HG02970 (cell line): ENCODE results near the gene GPR146.
A peak's percentile ranks its signal among the peaks of the same experiment; 100 is the strongest.
"Not testable (repeated sequence)": the region's sequence is repeated elsewhere in the genome, so short reads cannot be mapped to it uniquely, and the experiment has no call there.

ENCODE experiments used
- ATAC-seq: cut with Tn5 transposase; IDR thresholded peaks from one replicate; pipeline ENCODE4 v1.9.1; 2021; ENCODE audit warnings: mild to moderate bottlenecking, moderate library complexity, moderate number of reproducible peaks; ENCODE audit not compliant: unreplicated experiment, low FRiP score

The GPR146 gene

DNA sequence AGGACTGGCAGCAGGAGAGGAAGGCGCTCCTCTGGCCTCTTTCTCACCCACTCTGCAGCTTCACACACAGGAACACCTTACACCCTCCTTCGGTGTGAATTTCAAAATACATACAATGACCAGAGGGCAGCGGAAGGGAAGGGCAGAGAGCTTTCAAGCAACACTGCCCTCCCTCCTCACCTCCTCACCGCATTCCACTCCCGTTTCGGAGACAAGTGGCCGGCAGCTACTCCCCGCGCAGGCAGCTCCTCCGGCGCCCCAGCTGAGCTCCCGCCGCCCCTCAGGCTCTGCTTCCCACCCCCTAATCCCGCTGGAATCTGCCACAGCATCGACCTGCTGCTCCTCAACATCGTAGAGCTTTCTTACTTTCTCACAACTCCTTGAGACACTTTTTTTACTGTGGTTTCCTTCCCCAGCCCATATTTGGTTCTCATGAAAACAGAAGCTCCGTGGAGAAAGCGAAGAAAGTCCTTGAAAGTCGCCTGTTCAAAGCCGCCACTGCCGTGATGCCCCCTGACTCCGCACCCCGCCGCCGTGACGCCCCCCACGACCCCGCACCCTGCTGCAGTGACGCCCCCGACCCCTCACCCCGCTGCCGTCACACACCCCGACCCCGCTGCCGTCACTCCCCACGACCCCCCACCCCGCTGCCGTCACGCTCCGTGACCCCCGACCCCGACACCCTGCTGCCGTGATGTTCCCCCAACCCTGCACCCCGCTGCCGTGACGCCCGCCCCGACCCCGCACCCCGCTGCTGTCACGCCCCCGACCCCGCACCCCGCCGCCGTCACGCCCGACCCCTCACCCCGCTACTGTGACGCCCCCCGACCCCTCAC is 29.0 kb downstream of the GPR146 start:
- ATAC-seq, result no peak

DNA sequence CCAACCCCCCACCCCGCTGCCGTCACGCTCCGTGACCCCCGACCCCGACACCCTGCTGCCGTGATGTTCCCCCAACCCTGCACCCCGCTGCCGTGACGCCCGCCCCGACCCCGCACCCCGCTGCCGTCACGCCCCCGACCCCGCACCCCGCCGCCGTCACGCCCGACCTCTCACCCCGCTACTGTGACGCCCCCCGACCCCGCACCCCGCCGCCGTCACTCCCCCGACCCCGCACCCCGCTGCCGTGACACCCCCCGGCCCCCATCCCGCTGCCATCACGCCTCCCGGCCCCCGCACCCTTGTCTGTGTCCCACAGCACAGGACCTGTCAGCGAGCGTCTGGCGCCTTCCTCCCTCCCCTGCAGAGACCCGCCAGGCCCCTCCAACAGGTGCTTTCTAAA is 29.7 kb downstream of the GPR146 start:
- not testable (repeated sequence) for ATAC-seq

DNA sequence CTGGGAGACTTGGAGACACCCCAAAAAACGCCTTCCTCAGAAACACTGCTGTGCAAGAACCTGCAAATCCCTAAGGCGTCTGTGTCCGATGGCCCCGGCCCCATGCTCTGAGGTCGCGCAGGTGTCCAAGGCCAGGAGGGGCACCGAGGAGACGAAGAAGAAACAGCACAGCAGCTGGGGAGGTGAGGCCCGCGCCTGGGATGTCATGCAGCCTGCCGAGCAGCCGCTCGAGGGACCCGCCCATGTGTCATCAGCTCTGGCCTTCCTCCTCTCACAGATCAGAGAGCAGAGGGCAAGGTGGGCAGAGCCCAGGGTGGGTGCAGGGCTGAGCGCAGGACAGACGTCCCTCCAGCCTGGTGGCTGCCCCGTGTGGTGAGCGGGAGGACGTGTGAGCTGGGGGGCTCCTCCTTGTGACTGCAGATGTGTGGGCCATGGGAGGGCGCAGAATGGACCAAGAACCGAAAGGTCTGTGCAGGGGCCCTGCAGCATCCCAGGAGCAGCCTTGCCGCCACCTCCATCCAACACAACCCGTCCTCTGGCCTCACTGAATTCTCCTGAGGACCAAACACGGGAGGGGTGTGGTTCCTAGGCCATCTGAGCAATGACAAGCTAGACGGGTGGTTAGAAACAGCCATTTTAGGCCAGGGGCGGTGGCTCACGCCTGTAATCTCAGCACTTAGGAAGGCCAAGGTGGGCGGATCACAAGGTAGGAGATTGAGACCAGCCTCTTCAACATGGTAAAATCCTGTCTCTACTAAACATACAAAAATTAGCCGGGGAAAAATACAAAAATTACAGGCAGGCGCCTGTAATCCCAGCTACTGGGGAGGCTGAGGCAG is 30.5 kb downstream of the GPR146 start:
- no peak for ATAC-seq

DNA sequence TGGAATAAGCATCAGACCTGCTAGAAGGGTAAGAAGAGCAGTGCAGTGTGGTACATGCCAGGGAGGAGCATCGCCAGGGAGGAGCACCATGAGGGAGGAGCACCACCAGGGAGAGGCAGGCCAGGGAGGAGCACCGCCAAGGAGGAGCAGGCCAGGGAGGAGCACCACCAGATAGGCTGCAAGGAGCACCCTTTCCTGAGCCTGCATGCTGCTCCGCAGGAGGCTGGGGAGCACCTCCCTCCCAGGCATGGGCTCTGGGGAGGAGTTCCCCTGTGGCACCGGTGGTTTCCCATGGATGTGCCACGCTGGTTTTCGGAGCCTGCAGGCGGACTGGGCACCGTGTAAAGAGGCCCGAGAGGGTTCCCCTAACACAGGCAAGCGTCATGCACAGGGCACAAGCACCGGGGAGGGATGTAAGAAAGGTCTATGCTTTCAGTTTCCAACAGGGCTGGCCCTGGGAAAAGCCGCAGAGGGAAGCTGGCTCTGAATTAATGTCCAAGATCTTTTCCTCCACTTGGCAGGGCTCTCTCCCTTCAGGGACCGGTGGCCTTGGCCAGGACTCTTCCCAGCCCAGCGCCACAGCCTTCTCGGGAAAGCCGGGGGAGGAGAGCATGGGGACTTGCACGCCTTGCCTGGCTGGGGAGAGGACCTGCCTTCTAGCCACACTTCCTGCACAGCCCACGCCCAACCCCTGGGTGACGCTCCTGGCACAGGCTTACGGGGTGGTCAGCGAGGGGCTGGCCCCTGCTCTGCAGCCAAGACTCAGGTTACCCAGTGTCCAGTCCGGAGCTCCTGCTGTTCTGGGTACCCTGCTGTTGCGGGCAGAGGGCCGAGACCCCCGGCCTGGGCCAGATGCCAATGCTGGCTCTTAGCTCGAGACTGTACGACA is 32.1 kb downstream of the GPR146 start:
- no peak for ATAC-seq

DNA sequence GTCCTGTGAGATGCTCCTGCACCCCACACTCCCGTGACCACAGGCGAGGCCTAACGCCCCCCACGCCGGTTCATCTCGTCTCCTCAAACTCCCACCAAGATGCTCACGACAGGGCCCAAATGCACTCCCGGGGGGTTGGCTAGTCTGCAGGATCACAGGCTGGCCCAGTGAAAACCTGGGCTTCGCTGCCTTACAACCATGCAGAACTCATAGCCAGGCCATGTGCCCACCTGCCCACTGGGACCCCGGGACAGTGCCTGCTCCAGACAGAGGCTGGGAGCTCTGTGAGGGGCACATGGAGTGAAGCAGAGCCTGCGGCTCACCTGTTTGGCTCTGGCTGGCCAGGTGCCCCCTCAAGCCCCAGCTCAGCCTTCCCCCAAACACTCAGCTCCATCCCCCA is 34.2 kb downstream of the GPR146 start:
- no peak for ATAC-seq

DNA sequence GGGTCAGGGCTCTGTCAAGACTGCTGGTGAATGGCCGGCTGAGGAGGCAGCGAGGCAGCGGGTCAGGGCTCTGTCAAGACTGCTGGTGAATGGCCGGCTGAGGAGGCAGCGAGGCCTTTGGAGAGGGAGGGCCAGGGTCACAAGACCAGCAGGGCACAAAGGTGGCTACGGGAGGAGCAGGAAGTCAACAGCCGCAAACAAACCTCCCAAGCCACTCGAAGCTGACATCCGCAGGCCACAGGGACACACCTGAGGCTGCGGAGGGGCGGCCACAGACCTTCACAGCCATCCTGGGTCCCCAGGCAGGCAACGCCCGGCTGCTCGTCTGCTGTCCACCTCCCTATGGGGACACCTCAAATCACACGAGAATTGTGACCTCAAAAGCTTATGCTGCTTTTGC is 34.6 kb downstream of the GPR146 start:
- ATAC-seq, result no peak

DNA sequence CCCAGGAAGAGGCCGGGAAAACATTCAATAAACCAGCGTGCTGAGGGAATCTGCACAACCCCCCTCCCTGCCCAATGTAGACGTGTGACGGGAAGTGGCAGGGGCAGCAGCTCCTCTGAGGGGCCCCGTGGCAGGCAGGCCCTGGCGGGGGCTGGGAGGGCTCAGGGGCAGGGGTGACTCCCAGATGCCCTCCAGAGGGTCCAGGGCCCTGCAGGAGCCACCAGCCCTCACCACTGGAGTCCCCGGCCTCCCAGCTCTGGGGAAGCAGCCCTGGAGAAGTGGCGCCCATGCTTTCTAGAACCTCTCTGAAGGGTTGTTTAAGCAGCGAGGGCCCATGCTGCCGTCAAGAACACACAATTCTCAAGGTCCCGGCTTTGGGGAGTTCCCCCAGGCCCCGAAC is 35.2 kb downstream of the GPR146 start:
- no peak for ATAC-seq

DNA sequence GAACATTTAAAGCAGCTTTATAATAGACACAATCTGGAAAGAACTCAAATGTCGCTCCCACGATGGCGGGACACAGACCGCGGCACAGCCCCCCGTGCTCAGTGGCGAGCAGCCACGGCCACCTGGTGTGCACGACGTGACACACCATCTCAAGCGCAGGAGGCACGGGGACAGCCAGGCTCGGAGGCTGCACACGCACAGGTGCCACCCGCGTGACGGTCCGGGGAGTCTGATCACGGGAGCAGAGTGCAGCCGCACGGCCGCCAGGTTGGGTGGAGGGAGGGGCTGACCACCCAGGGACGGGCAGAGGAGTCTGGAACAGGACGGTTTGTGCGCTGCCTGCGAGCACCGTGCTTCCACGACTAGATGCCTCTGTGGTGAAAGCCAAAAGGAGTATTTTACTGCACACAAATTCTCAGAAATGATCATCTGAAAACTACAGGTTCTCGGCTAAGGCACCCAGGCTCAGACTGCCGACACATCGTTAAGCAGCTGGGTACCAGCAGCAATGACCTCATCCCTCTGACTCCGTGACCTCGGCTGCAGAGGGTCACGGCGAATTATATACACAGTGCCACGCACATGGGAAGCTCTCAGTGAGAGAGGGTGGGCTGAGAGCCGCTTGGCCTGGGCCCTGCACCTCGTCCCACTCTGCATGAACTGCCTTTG is 36.0 kb downstream of the GPR146 start:
- ATAC-seq, result no peak

DNA sequence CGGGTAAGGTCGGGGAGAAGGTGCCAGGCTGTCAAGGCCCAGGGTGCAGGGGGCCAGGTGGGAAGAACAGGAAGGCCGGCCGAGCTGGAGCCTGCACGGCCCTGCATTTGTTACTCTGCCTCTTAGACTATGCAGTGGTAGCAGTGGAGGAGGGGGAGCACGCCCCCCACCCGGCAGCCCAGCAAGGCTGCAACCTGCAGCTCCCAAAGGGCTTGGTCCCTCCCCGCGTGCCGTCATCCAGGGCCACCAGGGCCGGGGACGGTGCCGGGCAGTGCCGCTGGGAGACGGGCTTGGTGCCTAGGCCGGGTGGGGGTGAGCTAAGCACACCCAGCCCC is 36.5 kb downstream of the GPR146 start:
- ATAC-seq, result no peak

DNA sequence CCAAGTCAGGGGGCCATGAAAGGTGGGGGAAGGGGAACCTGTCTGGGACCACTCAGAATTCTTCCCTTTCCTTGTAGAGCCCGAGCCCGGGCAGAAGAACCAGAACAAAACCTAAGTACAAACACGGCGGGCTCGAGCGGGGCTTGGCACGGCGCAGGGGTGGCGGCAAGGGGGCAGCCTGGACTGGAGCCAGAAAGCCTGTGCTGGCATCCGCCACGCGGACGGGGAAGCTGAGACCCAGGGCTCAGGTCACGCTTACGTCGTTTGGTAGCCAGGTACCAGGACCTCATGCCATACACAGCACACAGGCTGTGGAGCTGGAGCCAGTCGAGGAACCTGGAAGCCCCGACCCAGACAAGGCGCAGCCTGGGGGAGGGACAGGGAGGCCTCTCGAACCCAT is 37.0 kb downstream of the GPR146 start:
- ATAC-seq, result no peak

DNA sequence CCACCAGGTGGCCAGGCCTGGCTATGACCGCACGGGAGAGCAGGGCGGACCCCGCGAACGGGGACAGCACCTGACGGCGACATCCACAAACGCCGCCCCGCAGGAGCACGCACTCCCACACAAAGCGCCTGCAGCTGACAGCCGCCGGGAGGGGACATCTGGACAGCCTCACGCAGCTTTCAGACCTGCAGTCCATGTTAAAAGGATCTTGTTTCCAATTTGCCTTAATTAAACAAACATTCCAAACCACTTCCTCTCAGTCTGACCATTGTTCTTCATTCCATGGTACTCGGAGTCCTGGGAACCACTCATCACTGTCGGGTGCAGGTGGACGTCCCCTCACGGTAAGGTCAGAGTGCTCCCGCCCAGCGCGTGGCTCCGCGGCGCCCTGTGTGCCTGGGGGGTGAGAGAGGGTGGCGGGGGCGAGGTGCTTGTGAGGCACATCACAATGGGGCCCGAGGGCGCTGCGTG is 37.6 kb downstream of the GPR146 start:
- ATAC-seq, result no peak

DNA sequence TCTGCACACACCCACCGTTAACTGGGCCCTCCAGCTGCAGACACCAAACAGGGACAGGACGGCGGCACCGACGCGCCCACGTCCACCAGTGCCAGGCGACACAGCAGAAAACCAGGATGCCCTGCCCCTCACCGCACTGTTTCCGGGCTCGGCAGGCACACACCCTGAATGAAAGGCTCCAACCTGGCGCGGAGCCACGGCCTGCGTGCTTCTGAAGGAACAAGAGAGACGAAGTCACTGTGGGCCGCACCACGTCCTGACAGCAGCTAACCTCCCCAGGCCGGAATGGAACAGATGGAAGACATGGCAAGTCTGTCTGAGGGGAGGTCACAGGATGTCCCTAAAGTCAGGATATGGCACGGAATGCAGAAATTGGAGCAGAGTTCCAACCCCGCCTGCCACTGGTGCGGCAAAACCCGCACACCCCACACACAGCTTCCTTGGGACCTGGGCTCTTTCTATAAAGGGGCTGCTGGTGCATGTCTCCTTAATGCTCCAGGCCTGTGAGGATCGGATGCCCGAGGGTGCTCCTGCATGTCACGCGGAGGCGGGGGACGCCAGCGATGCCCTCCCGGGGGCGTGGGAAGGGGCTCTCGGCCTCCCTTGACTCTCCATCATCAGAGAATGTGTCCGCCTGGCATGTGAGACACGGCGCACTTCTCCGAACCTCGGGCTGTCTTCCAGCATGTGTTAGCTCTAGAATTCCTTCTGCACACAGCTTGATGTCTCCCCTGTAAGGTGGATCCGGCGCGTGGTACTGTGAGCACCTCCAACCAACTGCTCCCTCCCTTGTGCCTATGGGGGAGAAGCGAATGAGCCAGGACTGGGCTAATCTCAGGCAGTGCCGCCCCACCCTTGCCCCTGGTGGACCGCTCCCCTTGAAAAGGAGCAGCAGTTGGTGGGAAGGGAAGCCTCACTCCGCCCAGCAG is 39.6 kb downstream of the GPR146 start:
- ATAC-seq, result no peak

DNA sequence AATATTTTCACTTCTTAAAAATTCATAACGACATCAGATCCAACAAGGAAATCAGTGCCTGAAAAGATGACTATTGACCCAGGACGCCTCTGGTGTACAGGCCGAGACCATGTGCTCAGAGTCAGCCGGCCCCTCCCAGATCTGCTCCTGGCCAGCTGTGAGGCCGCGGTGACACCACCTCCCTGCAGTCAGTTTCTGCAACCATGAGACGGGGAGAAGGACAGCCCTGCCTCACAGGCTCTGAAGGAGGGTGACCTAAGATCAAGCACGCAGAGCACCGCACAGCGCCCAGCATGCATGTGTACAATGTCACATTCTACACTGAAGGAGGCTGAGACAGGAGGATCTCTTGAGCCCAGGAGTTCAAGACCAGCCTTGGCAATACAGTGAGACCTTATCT is 40.9 kb downstream of the GPR146 start:
- no peak for ATAC-seq

DNA sequence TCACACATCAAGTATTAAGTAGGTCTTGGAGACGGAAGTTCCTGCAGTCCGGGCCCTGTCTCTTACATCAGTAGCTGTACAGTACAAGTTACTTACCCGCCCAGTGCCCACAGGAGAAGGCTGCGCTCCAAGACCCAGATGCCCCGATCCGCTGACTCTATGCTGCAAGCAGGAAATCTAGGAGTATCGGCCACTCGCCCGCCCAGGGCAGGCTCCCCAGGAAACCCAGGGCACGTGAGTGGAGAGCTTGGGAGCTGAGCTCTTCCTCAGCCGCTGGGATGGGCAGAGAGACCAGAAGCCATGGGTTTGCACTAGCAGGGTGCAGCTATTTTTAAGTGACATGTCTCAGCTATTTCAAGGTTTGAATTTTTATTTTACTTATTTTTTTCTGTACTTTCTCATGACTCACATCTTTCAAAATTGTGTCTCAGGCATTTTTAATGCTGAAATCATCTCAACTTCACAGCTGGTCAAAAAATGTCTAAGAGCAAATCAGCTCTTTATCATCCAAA is 41.6 kb downstream of the GPR146 start:
- ATAC-seq, result no peak

DNA sequence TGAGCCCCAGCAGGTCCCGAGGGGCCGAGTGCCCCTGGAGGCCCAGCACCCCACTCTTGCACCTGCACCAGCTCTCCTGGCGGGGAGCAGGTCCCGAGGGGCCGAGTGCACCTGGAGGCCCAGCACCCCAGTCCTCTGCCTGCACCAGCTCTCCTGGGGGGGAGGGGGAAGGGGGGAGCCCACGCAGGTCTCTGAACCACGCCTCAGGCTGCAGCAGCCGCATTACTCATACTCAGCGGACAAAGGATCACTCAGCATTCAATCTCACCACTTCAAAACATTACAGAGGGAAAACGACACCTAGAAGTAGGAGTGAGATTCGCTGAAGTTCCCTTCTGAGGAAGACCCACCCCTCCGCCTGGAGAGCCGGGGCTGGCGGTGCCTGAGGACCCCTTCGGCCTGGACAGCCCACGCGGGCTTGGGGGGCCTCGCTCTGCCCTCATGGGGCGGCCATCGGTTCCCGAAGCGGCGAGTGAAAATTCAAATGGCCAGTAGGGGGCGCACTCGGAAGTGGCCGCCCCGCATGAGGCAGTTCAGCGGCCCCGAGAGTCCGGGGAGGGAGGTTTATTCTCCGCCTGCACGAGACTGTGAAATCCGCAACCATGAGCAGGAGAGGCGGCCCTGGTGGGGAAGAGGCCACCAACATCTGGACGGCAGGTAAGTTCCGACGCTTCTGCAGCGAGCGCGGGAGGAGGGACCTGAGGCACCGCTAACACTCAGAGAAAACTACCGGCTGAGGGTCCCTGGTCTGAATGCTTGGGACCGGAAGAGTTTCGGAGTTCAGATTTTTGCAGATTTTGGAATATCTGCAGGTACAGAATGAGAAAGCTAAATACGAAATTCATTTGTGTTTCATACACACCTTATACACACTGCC is 42.5 kb downstream of the GPR146 start:
- peak; percentile 65 for ATAC-seq

DNA sequence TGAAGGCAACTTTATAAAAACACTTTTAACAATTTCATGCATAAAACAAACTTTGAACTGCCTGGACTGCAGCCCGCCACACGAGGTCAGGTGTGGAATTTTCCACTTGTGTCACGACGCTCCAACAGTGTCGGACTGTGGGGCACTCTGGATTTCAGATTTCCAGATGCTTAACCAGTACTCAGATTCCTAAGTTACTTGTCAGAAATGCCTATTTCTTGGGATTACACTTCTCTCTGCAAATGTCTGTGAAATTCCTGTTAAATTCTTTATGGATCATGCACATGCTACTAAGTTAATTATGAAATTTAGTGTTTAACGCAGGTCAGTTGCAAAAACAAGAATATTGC is 43.1 kb downstream of the GPR146 start:
- ATAC-seq, result no peak

DNA sequence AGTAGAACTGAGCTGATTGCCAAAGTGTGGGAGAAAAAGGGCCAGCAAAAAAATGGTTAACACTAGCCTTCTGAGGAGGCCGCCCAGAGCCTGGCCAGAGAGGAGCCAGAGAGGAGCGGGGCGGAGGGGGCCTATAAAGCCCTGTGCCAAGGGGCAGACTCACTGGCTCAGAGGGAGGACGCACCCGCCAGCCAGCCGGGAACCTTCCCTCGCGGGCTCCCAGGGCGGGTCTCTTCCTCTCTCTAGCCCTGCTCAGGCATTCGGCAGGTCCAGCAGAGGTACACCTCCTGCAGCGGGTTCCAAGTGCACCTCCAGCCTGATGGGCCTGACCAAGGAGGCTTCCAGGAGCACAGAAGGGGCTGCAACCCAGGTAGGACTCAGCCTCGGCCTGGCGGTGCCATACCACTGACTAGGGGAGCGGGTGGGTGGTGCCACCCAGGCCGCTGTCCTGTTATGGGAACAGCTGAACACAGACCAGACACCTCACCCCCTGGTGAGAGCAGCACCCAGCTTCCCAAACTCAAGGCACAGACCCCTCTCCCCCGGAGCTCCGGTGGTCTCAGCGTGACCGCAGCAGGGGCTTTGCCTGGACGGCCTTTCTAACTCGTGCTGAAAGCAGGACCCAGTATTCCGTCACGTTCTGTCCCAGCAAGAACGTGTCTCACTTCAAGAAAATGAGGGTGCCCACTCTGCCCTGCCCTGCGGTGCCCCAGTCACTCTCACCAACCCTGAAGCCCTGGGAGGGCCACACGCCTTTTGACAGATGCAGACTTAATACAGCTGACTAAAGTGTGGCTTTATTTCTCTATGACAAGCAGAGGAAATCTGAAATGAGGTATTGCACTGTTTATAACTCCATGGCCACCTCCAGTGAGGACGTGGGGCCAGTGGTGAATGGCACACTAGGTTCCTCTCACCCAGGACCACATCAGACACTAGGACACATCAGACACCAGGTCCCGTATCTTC is 43.9 kb downstream of the GPR146 start, which contains the start of gene GPER1:
GPER1 (plus strand) TSS at position 162 of the 969 bp plus-strand sequence. CDS start 3,616 bp downstream, outside the sequence.
- ATAC-seq, result no peak
